ENCODE data around the gene PRAC1.

The PRAC1 gene

DNA sequence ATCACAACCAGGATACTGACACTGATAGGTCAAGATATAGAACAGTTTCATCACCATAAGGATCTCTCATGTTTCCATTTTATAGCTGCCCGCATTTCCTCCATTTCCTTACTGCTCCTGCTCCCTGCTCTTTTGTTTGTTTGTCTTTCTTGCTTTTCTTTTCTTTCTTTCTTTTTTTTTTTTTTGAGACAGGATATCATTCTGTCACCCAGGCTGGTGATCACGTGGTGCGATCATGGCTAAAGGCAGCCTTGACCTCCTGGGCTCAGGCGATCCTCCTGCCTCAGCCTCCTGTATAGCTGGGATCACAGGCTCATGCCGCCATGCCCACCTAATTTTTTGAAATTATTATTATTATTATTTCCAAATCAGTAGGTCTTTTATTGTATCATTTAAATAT, 31.7 kb downstream of the PRAC1 start:
- Histone ChIP-seq H3K27ac (ENCODE audit: low read length) (no peak overlapping the region), H4K20me1 (ENCODE audit: insufficient read depth, low read length) (no peaks in the 10 kb centered on the region), H3K9me2 (replicated peaks; ENCODE audit: insufficient read depth, low read length) (no peaks in the 10 kb centered on the region), H3K9ac (ENCODE audit: low read length) (no peak overlapping the region), H2AFZ (ENCODE audit: low read length) (no peak overlapping the region), H3K4me2 (ENCODE audit: low read depth, low read length) (no peak overlapping the region), H3K4me3 (ENCODE audit: low read length) (no peak overlapping the region), H3K4me1 (ENCODE audit: low read length) (no peaks in the 10 kb centered on the region), H3K79me2 (ENCODE audit: low read length) (no peaks in the 10 kb centered on the region), H3K27me3 (replicated peaks; ENCODE audit: insufficient read depth, low read length) (no peaks in the 10 kb centered on the region), H3K9me3 (replicated peaks; ENCODE audit: insufficient read depth, low read length) (no peaks in the 10 kb centered on the region), H3K36me3 (replicated peaks; ENCODE audit: insufficient read depth, low read length) (no peaks in the 10 kb centered on the region), H3F3A (ENCODE audit: insufficient read depth, low read length) (no peaks in the 10 kb centered on the region)
- TF ChIP-seq EZH2 (optimal IDR thresholded peaks at IDR 0.05; ENCODE audit: low read depth, low read length) (no peak), EZH2phosphoT487 (IDR thresholded peaks at IDR 0.05; ENCODE audit: low read length) (no peak)
- TF ChIP-seq, protein P1, sequence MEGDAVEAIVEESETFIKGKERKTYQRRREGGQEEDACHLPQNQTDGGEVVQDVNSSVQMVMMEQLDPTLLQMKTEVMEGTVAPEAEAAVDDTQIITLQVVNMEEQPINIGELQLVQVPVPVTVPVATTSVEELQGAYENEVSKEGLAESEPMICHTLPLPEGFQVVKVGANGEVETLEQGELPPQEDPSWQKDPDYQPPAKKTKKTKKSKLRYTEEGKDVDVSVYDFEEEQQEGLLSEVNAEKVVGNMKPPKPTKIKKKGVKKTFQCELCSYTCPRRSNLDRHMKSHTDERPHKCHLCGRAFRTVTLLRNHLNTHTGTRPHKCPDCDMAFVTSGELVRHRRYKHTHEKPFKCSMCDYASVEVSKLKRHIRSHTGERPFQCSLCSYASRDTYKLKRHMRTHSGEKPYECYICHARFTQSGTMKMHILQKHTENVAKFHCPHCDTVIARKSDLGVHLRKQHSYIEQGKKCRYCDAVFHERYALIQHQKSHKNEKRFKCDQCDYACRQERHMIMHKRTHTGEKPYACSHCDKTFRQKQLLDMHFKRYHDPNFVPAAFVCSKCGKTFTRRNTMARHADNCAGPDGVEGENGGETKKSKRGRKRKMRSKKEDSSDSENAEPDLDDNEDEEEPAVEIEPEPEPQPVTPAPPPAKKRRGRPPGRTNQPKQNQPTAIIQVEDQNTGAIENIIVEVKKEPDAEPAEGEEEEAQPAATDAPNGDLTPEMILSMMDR (IDR thresholded peaks at IDR 0.05; ENCODE audit: low read length): no peak
- no peak for DNase-seq

DNA sequence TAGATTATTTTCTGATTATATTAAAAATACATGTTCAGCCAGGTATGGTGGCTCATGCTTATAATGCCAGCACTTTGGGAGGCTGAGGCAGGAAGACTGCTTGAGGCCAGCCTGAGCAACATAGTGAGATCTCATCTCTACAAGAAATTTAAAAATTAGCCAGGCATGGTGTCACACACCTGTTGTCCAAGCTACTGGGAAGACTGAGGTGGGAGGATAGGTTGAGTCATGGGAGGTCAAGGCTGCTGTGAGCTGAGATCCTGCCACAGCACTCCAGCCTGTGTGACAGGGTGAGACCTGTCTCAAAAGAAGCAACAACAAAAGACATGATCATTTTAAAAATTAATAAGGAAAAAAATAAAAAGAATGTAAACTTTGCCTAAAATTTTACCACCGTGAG, 40.7 kb downstream of the PRAC1 start:
- Histone ChIP-seq H3K27me3 (replicated peaks; ENCODE audit: insufficient read depth, low read length) (peaks cover 4% of the 10 kb centered on the region; the same call in 1 of the 2 replicates), H3K9ac (ENCODE audit: low read length) (no peak overlapping the region)

DNA sequence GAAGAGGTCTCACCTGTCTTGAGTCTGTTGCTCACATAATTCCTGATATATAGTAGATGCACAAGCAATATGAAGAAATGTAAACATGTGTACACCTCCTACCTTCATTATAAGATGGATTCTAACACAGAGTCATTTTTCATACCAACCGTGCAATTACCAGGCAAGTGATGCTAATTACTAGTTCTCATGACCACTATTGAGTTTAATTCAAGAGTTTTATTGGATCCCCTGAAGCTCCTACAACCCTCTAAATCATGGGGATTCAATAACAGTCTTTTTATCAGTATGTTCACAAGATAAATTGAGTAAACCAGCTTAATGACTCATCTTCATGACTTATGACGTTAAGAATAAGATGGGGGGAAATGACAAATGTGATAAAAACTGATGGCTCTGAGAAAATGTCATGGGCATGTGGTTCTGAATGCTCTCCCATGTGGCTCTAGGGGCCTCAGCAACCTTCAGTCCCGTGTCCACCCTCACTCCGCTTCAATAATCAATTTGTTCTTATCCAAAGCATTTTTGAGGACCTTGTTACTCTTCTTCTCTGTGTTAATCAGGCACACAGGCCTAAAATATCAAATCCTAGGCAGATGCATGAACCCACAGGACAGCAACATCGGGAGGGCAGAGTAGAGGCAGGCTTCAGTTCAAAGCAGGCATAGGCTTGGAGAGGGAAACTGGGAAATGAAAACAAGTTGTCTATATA, 42.8 kb downstream of the PRAC1 start:
- Histone ChIP-seq H3K9me2 (replicated peaks; ENCODE audit: insufficient read depth, low read length) (no peaks in the 10 kb centered on the region), H2AFZ (ENCODE audit: low read length) (no peak overlapping the region), H3K4me1 (ENCODE audit: low read length) (0 out of 2 replicates have a peak, but pooled peaks cover 3% of the 10 kb centered on the region), H3K36me3 (replicated peaks; ENCODE audit: insufficient read depth, low read length) (no peaks in the 10 kb centered on the region), H3K79me2 (ENCODE audit: low read length) (no peaks in the 10 kb centered on the region), H3K9ac (ENCODE audit: low read length) (no peak overlapping the region), H3K4me3 (ENCODE audit: low read length) (no peak overlapping the region), H3K4me2 (ENCODE audit: low read depth, low read length) (no peak overlapping the region), H4K20me1 (ENCODE audit: insufficient read depth, low read length) (no peaks in the 10 kb centered on the region), H3F3A (ENCODE audit: insufficient read depth, low read length) (no peaks in the 10 kb centered on the region), H3K27ac (ENCODE audit: low read length) (no peak overlapping the region), H3K27me3 (replicated peaks; ENCODE audit: insufficient read depth, low read length) (peaks cover 4% of the 10 kb centered on the region; the same call in 1 of the 2 replicates), H3K9me3 (replicated peaks; ENCODE audit: insufficient read depth, low read length) (no peaks in the 10 kb centered on the region)
- TF ChIP-seq, protein P1 (IDR thresholded peaks at IDR 0.05; ENCODE audit: low read length): no peak
- TF ChIP-seq EZH2 (optimal IDR thresholded peaks at IDR 0.05; ENCODE audit: low read depth, low read length) (no peak), EZH2phosphoT487 (IDR thresholded peaks at IDR 0.05; ENCODE audit: low read length) (no peak)
- DNase-seq: no peak

More for the DNA sequence above, 40.7 kb downstream of the PRAC1 start:
- no peak for TF ChIP-seq EZH2phosphoT487 (IDR thresholded peaks at IDR 0.05; ENCODE audit: low read length)
- TF ChIP-seq, protein P1 (IDR thresholded peaks at IDR 0.05; ENCODE audit: low read length): no peak
- TF ChIP-seq EZH2 (optimal IDR thresholded peaks at IDR 0.05; ENCODE audit: low read depth, low read length): no peak
- H4K20me1 ChIP-seq (ENCODE audit: insufficient read depth, low read length): no peaks in the 10 kb centered on the region
- H3K4me1 ChIP-seq (ENCODE audit: low read length): 0 out of 2 replicates have a peak, but pooled peaks cover 3% of the 10 kb centered on the region
- H2AFZ ChIP-seq (ENCODE audit: low read length): no peak overlapping the region
- H3K36me3 ChIP-seq (replicated peaks; ENCODE audit: insufficient read depth, low read length): no peaks in the 10 kb centered on the region
- DNase-seq: no peak
- H3K9me3 ChIP-seq (replicated peaks; ENCODE audit: insufficient read depth, low read length): no peaks in the 10 kb centered on the region
- H3K27ac ChIP-seq (ENCODE audit: low read length): no peak overlapping the region
- no peaks in the 10 kb centered on the region for H3K79me2 ChIP-seq (ENCODE audit: low read length)
- no peak overlapping the region for H3K4me2 ChIP-seq (ENCODE audit: low read depth, low read length)
- H3K4me3 ChIP-seq (ENCODE audit: low read length): no peak overlapping the region
- H3K9me2 ChIP-seq (replicated peaks; ENCODE audit: insufficient read depth, low read length): no peaks in the 10 kb centered on the region
- no peaks in the 10 kb centered on the region for H3F3A ChIP-seq (ENCODE audit: insufficient read depth, low read length)
